ENCODE data around the gene LRP1B. TPM values are rescaled to one million over a fixed set of nuclear protein-coding genes. Genes with fewer than 3 reads are reported as not detected.

The LRP1B gene
- total RNA-seq, 1 donor from 2014 or later = not detected

DNA sequence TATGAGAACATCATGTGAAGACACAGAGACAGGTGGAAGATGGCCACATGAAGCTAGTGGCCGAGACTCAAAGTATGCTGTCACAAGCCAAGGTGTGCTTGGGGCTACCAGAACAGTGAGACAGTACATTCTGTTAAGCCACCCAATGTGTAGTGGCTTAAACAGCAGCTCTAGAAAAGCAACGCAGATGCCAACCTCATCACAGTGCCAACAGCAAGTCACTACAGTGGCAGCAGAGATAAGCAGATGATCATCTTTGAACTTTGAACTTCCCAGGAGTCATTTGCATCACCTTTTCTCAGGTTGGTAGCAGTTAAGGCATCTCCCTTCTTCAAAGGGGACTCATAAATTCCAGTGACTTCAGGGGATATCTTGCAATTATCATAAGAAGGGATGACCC lies 394.4 kb downstream of the LRP1B start:
- no peak for DNase-seq (ENCODE audit: low spot score)
- H3K4me3 Mint-ChIP-seq (ENCODE audit: low read depth) = no peak overlapping the region
- no peaks in the 10 kb centered on the region for H3K27me3 Mint-ChIP-seq (ENCODE audit: low read depth)
- intact Hi-C loops (cut with micrococcal nuclease) = no loop called here
- no peak overlapping the region for H3K27ac Mint-ChIP-seq
- no peaks in the 10 kb centered on the region for H3K36me3 Mint-ChIP-seq (ENCODE audit: low read depth)
- H3K4me1 Mint-ChIP-seq (ENCODE audit: low read depth) = no peaks in the 10 kb centered on the region
- peaks cover 15% of the 10 kb centered on the region for H3K9me3 Mint-ChIP-seq

GRCh38 chr2:141728886-141729285 lies 401.9 kb downstream of the LRP1B start:
- H3K36me3 Mint-ChIP-seq (ENCODE audit: low read depth) = no peaks in the 10 kb centered on the region
- H3K4me1 Mint-ChIP-seq (ENCODE audit: low read depth) = no peaks in the 10 kb centered on the region
- H3K27ac Mint-ChIP-seq = no peak overlapping the region
- peaks cover 15% of the 10 kb centered on the region for H3K9me3 Mint-ChIP-seq
- H3K27me3 Mint-ChIP-seq (ENCODE audit: low read depth) = no peaks in the 10 kb centered on the region
- intact Hi-C loops (cut with micrococcal nuclease) = no loop called here
- H3K4me3 Mint-ChIP-seq (ENCODE audit: low read depth) = no peak overlapping the region
- DNase-seq (ENCODE audit: low spot score) = no peak

DNA sequence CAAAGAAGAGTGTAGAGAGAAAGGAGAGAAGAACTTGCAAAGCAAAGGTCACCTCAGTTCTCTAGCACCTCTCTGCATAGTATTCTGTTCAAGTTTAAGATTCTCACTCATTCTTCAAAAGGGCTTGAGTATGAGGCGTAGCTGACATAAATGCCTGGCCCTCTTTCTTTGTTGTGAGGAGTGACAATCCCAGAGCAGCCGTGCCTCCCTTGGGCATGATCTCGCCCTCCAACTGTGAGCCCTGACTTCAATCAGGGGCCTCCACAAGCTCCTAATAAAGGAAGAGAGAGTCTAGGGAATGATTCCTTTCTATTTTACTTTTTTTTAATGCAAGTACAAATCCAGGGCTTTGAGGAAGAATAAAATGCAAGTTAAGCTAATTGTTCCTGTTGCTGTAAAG lies 402.7 kb downstream of the LRP1B start:
- Mint-ChIP-seq H3K4me1 (ENCODE audit: low read depth) (no peaks in the 10 kb centered on the region), H3K27ac (no peak overlapping the region), H3K9me3 (peaks cover 11% of the 10 kb centered on the region), H3K36me3 (ENCODE audit: low read depth) (no peaks in the 10 kb centered on the region), H3K27me3 (ENCODE audit: low read depth) (no peaks in the 10 kb centered on the region), H3K4me3 (ENCODE audit: low read depth) (no peak overlapping the region)
- DNase-seq (ENCODE audit: low spot score) = no peak
- intact Hi-C loops (cut with micrococcal nuclease) = no loop called here

DNA sequence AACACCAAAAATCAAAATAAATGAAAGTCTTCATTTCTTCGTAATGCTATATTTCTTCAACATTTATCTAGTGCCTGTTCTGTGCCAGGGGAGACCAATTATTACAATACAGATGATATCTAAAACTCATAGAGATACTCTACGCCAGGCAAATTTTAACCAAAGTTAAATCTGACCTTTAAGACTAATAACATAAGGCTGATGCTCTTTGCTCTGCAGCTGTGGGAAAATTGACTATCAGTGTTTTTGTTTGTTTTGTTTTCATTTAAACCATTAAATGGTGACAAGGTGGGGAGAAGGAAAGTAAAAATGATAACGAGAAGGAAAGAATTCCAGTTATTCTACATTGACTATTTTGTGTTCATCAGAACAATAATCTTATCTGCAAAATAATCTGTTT lies 406.4 kb downstream of the LRP1B start:
- Mint-ChIP-seq H3K4me3 (ENCODE audit: low read depth) (no peak overlapping the region), H3K36me3 (ENCODE audit: low read depth) (no peaks in the 10 kb centered on the region), H3K27ac (no peak overlapping the region), H3K4me1 (ENCODE audit: low read depth) (no peaks in the 10 kb centered on the region), H3K9me3 (peaks cover 14% of the 10 kb centered on the region), H3K27me3 (ENCODE audit: low read depth) (no peaks in the 10 kb centered on the region)
- intact Hi-C loops (cut with micrococcal nuclease) = no loop called here
- DNase-seq (ENCODE audit: low spot score) = no peak

DNA sequence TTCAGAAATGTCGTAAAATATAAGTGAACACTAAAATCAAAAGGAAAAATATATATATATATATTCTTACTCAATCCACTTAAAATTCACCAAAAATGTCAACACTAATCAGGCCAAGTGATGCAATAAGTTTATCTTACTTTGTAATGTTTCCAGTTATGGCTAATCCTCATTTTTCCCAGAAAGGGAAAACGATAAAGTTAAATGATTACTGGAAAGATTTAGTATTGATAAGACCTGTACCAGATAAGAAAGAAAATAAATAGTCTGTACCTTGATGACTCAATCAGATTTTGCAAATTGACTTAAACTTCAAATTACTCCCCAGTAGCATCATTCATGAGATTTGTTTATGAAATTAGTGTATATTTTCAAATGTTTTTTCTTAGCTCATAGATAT lies 407.0 kb downstream of the LRP1B start:
- intact Hi-C loops (cut with micrococcal nuclease) = no loop called here
- no peak for DNase-seq (ENCODE audit: low spot score)
- no peaks in the 10 kb centered on the region for H3K27me3 Mint-ChIP-seq (ENCODE audit: low read depth)
- H3K36me3 Mint-ChIP-seq (ENCODE audit: low read depth) = no peaks in the 10 kb centered on the region
- H3K4me1 Mint-ChIP-seq (ENCODE audit: low read depth) = no peaks in the 10 kb centered on the region
- peaks cover 14% of the 10 kb centered on the region for H3K9me3 Mint-ChIP-seq
- H3K4me3 Mint-ChIP-seq (ENCODE audit: low read depth) = no peak overlapping the region
- H3K27ac Mint-ChIP-seq = no peak overlapping the region

GRCh38 chr2:141720476-141720875 lies 410.3 kb downstream of the LRP1B start:
- no peaks in the 10 kb centered on the region for H3K36me3 Mint-ChIP-seq (ENCODE audit: low read depth)
- H3K4me1 Mint-ChIP-seq (ENCODE audit: low read depth) = no peaks in the 10 kb centered on the region
- H3K9me3 Mint-ChIP-seq = peaks cover 14% of the 10 kb centered on the region
- H3K27me3 Mint-ChIP-seq (ENCODE audit: low read depth) = no peaks in the 10 kb centered on the region
- no peak overlapping the region for H3K4me3 Mint-ChIP-seq (ENCODE audit: low read depth)
- intact Hi-C loops (cut with micrococcal nuclease) = no loop called here
- H3K27ac Mint-ChIP-seq = no peak overlapping the region
- DNase-seq (ENCODE audit: low spot score) = no peak

- Mint-ChIP-seq H3K4me3 (ENCODE audit: low read depth) (no peak overlapping the region), H3K36me3 (ENCODE audit: low read depth) (no peaks in the 10 kb centered on the region), H3K27me3 (ENCODE audit: low read depth) (no peaks in the 10 kb centered on the region), H3K9me3 (peaks cover under 1% of the 10 kb centered on the region), H3K4me1 (ENCODE audit: low read depth) (no peaks in the 10 kb centered on the region), H3K27ac (no peak overlapping the region)
- intact Hi-C loops (cut with micrococcal nuclease) = no loop called here
- no peak for DNase-seq (ENCODE audit: low spot score)
Measured at GRCh38 chr2:141714496-141714895, 416.3 kb downstream of the LRP1B start.

DNA sequence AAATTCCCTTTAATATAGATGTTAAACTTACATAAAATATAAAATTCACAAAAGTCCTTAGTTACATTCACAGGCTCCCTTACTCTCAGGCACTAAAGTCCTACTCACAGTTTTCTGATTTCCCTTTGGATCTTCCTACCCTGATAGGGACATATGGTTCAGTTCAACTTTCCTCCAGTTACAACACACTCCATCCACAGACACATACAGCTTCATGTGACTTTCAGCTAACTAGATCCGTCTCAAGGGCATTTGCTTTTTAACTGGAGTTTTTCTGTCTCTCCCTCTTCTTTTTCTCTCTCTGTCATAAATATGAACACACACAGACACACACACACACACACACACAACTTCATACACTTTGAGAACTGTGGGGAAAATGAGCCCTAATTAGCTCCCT lies 419.2 kb downstream of the LRP1B start:
- no peak overlapping the region for H3K27ac Mint-ChIP-seq
- no peaks in the 10 kb centered on the region for H3K27me3 Mint-ChIP-seq (ENCODE audit: low read depth)
- peaks cover 4% of the 10 kb centered on the region for H3K9me3 Mint-ChIP-seq
- H3K4me1 Mint-ChIP-seq (ENCODE audit: low read depth) = no peaks in the 10 kb centered on the region
- H3K36me3 Mint-ChIP-seq (ENCODE audit: low read depth) = no peaks in the 10 kb centered on the region
- intact Hi-C loops (cut with micrococcal nuclease) = no loop called here
- no peak for DNase-seq (ENCODE audit: low spot score)
- no peak overlapping the region for H3K4me3 Mint-ChIP-seq (ENCODE audit: low read depth)

- H3K27me3 Mint-ChIP-seq (ENCODE audit: low read depth) = no peaks in the 10 kb centered on the region
- no peaks in the 10 kb centered on the region for H3K36me3 Mint-ChIP-seq (ENCODE audit: low read depth)
- peaks cover 4% of the 10 kb centered on the region for H3K9me3 Mint-ChIP-seq
- H3K27ac Mint-ChIP-seq = no peak overlapping the region
- H3K4me3 Mint-ChIP-seq (ENCODE audit: low read depth) = no peak overlapping the region
- H3K4me1 Mint-ChIP-seq (ENCODE audit: low read depth) = no peaks in the 10 kb centered on the region
- DNase-seq (ENCODE audit: low spot score) = no peak
- intact Hi-C loops (cut with micrococcal nuclease) = no loop called here
Measured at GRCh38 chr2:141710589-141711239, 420.1 kb downstream of the LRP1B start.

DNA sequence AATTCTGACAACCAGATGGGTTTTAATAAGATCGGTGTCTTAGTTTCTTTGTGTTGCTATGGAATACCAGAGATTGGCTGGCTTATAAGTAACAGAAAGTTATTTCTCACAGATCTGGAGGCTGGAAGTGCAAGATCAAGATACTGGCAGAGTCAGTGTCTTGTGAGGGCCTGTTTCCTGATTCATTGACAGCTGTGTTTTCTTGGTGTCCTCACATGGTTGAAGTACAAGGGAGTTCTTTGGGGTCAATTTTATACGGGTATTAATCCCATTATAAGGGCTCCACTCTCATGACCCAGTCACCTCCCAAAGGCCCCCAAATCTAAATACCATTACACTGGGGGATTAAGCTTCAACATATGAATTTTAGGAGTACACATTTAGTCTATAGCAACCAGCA lies 421.1 kb downstream of the LRP1B start:
- Mint-ChIP-seq H3K27ac (no peak overlapping the region), H3K9me3 (peaks cover 4% of the 10 kb centered on the region), H3K4me1 (ENCODE audit: low read depth) (no peaks in the 10 kb centered on the region), H3K4me3 (ENCODE audit: low read depth) (no peak overlapping the region), H3K27me3 (ENCODE audit: low read depth) (no peaks in the 10 kb centered on the region), H3K36me3 (ENCODE audit: low read depth) (no peaks in the 10 kb centered on the region)
- intact Hi-C loops (cut with micrococcal nuclease) = no loop called here
- DNase-seq (ENCODE audit: low spot score) = no peak

GRCh38 chr2:141707486-141707885 lies 423.3 kb downstream of the LRP1B start:
- Mint-ChIP-seq H3K4me3 (ENCODE audit: low read depth) (no peak overlapping the region), H3K27ac (no peak overlapping the region), H3K27me3 (ENCODE audit: low read depth) (no peaks in the 10 kb centered on the region), H3K4me1 (ENCODE audit: low read depth) (no peaks in the 10 kb centered on the region), H3K36me3 (ENCODE audit: low read depth) (no peaks in the 10 kb centered on the region), H3K9me3 (peaks cover 8% of the 10 kb centered on the region)
- intact Hi-C loops (cut with micrococcal nuclease) = no loop called here
- DNase-seq (ENCODE audit: low spot score) = no peak

GRCh38 chr2:141704541-141704940 lies 426.3 kb downstream of the LRP1B start:
- no peaks in the 10 kb centered on the region for H3K36me3 Mint-ChIP-seq (ENCODE audit: low read depth)
- no peaks in the 10 kb centered on the region for H3K27me3 Mint-ChIP-seq (ENCODE audit: low read depth)
- DNase-seq (ENCODE audit: low spot score) = no peak
- H3K27ac Mint-ChIP-seq = no peak overlapping the region
- intact Hi-C loops (cut with micrococcal nuclease) = no loop called here
- H3K4me1 Mint-ChIP-seq (ENCODE audit: low read depth) = no peaks in the 10 kb centered on the region
- H3K4me3 Mint-ChIP-seq (ENCODE audit: low read depth) = no peak overlapping the region
- H3K9me3 Mint-ChIP-seq = peaks cover 7% of the 10 kb centered on the region

- Mint-ChIP-seq H3K4me1 (ENCODE audit: low read depth) (no peaks in the 10 kb centered on the region), H3K4me3 (ENCODE audit: low read depth) (no peak overlapping the region)
- intact Hi-C loops (cut with micrococcal nuclease) = no loop called here
Measured at GRCh38 chr2:141703501-141703900, 427.3 kb downstream of the LRP1B start.

GRCh38 chr2:141701618-141702017 lies 429.2 kb downstream of the LRP1B start:
- H3K9me3 Mint-ChIP-seq = peaks cover 4% of the 10 kb centered on the region
- H3K4me1 Mint-ChIP-seq (ENCODE audit: low read depth) = no peaks in the 10 kb centered on the region
- DNase-seq (ENCODE audit: low spot score) = no peak
- H3K36me3 Mint-ChIP-seq (ENCODE audit: low read depth) = no peaks in the 10 kb centered on the region
- intact Hi-C loops (cut with micrococcal nuclease) = no loop called here
- no peaks in the 10 kb centered on the region for H3K27me3 Mint-ChIP-seq (ENCODE audit: low read depth)
- no peak overlapping the region for H3K27ac Mint-ChIP-seq
- no peak overlapping the region for H3K4me3 Mint-ChIP-seq (ENCODE audit: low read depth)

More at GRCh38 chr2:141703501-141703900, 427.3 kb downstream of the LRP1B start:
- Mint-ChIP-seq H3K36me3 (ENCODE audit: low read depth) (no peaks in the 10 kb centered on the region), H3K27me3 (ENCODE audit: low read depth) (no peaks in the 10 kb centered on the region), H3K27ac (no peak overlapping the region), H3K9me3 (peaks cover 4% of the 10 kb centered on the region)
- DNase-seq (ENCODE audit: low spot score) = no peak
